ENCODE measurements around the gene SLC22A23.

Gene SLC22A23

DNA sequence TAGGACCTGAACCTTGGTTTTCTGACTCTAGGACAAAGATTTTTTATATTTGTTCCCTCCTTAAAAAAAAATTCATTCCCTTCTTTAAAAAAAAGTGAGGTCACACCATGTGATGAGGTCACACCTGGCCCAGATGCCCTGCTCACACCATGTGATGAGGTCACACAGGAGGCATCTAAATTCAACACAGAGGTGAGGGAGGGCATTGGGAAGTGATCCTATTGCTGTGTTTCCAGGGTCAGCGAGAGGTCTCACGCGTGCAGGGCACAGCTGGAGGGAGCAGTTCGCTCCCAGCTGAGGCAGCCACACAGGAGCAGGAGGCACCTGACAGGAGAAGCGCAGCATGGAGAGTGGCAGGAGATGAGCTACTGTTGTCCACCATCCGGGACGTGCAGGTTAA, 92.5 kb downstream of the SLC22A23 start:
- H4K20me1 ChIP-seq (ENCODE audit: control insufficient read depth, insufficient read depth, low read depth, low read length): no peaks in the 10 kb centered on the region
- H3K9me2 ChIP-seq (replicated peaks; ENCODE audit: control insufficient read depth, low read length): no peaks in the 10 kb centered on the region
- no peak for TF ChIP-seq EZH2phosphoT487 (IDR thresholded peaks at IDR 0.05; ENCODE audit: borderline replicate concordance, low read length)
- TF ChIP-seq, protein P1, sequence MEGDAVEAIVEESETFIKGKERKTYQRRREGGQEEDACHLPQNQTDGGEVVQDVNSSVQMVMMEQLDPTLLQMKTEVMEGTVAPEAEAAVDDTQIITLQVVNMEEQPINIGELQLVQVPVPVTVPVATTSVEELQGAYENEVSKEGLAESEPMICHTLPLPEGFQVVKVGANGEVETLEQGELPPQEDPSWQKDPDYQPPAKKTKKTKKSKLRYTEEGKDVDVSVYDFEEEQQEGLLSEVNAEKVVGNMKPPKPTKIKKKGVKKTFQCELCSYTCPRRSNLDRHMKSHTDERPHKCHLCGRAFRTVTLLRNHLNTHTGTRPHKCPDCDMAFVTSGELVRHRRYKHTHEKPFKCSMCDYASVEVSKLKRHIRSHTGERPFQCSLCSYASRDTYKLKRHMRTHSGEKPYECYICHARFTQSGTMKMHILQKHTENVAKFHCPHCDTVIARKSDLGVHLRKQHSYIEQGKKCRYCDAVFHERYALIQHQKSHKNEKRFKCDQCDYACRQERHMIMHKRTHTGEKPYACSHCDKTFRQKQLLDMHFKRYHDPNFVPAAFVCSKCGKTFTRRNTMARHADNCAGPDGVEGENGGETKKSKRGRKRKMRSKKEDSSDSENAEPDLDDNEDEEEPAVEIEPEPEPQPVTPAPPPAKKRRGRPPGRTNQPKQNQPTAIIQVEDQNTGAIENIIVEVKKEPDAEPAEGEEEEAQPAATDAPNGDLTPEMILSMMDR (IDR thresholded peaks at IDR 0.05; ENCODE audit: low read depth, low read length, poor library complexity, severe bottlenecking): no peak
- H3K27ac ChIP-seq (ENCODE audit: low read depth, low read length): no peak overlapping the region
- H3K4me1 ChIP-seq (ENCODE audit: control insufficient read depth, low read length): no peaks in the 10 kb centered on the region
- H3K4me2 ChIP-seq (ENCODE audit: low read length): no peak overlapping the region
- H3F3A ChIP-seq (ENCODE audit: control insufficient read depth, insufficient read depth): no peaks in the 10 kb centered on the region
- peaks cover 23% of the 10 kb centered on the region for H3K27me3 ChIP-seq (ENCODE audit: control insufficient read depth, low read length)
- H3K79me2 ChIP-seq (ENCODE audit: control insufficient read depth, low read length): no peaks in the 10 kb centered on the region
- no peaks in the 10 kb centered on the region for H3K9me3 ChIP-seq (ENCODE audit: control insufficient read depth, insufficient read depth, low read length)
- no peaks in the 10 kb centered on the region for H3K36me3 ChIP-seq (ENCODE audit: control insufficient read depth, low read length)
- no peak overlapping the region for H3K4me3 ChIP-seq (ENCODE audit: low read length)

DNA sequence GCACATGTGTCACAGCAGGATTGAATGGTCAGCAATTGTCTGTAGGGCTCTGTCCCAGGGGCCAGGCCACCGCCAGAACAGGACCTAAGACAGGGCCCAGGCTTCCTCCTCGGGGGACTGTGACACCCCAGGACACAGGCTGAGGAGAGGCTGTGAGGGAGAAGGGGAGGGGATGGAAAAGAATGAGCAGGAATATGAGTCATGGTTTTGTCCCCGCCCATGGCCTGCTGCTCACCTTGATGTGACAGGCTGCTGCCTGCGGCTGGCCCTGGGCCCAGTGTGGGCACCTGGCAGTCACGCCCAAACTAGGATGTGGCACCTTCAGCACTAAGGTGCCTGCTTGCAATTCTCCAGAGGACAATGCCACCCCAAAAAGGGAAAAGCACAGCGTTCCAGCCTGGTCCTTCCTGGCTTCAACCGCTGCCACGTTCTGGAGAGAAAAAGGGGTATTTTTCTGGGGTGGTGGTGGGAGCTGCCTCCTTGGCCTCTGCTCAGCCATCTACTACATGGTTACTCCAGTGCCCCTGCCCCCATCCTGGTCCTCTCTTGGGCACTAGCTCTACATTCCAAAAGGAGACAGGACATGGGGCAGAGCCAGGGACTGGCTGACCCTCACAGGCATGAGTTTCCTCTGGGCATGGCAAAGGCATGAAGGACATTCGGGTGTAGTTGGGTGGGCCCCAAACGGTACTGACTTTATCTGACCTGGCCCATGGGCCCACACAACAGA, 93.4 kb downstream of the SLC22A23 start:
- Histone ChIP-seq H3K27ac (ENCODE audit: low read depth, low read length) (no peak overlapping the region), H3K9me3 (ENCODE audit: control insufficient read depth, insufficient read depth, low read length) (no peaks in the 10 kb centered on the region), H3K36me3 (ENCODE audit: control insufficient read depth, low read length) (no peaks in the 10 kb centered on the region), H3K4me3 (ENCODE audit: low read length) (no peak overlapping the region), H3K4me1 (ENCODE audit: control insufficient read depth, low read length) (no peaks in the 10 kb centered on the region), H3K9me2 (replicated peaks; ENCODE audit: control insufficient read depth, low read length) (no peaks in the 10 kb centered on the region), H4K20me1 (ENCODE audit: control insufficient read depth, insufficient read depth, low read depth, low read length) (no peaks in the 10 kb centered on the region), H3K4me2 (ENCODE audit: low read length) (no peak overlapping the region), H3F3A (ENCODE audit: control insufficient read depth, insufficient read depth) (no peaks in the 10 kb centered on the region), H3K79me2 (ENCODE audit: control insufficient read depth, low read length) (no peaks in the 10 kb centered on the region), H3K27me3 (ENCODE audit: control insufficient read depth, low read length) (peaks cover 22% of the 10 kb centered on the region)
- TF ChIP-seq, protein P1 (IDR thresholded peaks at IDR 0.05; ENCODE audit: low read depth, low read length, poor library complexity, severe bottlenecking): no peak
- TF ChIP-seq EZH2phosphoT487 (IDR thresholded peaks at IDR 0.05; ENCODE audit: borderline replicate concordance, low read length): no peak

DNA sequence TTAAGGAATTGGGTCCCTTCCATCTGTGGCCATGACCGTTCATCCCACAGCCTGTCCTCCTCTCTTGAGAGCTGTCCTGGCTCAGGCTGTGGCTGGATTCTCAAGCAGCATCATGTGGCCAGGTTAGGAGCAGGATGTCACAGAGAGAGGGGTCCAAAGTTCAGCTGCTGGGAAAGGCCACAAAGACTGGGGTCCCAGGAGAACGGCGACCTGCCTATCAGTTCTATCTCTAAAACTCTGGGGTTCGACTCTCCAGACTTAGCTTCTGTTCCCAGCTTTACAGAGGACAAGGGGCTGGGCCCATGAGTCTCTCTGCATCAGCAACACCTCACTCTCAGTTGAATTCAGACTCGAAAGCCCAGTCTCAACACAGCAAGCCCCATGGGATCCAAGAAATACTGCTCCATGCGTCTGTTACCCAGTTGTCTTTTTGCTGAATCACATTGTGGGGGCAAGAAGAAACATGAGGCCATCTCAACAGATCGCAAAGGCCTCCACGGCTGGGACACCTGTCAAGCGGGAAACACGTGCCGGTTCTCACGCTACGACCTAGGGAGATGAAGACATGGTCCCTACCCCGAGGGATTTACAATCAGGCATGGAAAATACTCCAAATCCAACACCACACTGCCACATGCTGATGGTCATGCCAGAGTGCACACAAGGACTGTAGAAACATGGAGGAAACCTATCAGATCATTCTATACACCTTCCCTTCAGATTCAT, 95.4 kb downstream of the SLC22A23 start:
- H3K4me3 ChIP-seq (ENCODE audit: low read length): no peak overlapping the region
- H3K27me3 ChIP-seq (ENCODE audit: control insufficient read depth, low read length): peaks cover 2% of the 10 kb centered on the region
- H3F3A ChIP-seq (ENCODE audit: control insufficient read depth, insufficient read depth): no peaks in the 10 kb centered on the region
- no peaks in the 10 kb centered on the region for H3K79me2 ChIP-seq (ENCODE audit: control insufficient read depth, low read length)
- peaks cover 13% of the 10 kb centered on the region for H3K4me1 ChIP-seq (ENCODE audit: control insufficient read depth, low read length)
- no peak overlapping the region for H3K27ac ChIP-seq (ENCODE audit: low read depth, low read length)
- no peaks in the 10 kb centered on the region for H3K36me3 ChIP-seq (ENCODE audit: control insufficient read depth, low read length)
- no peaks in the 10 kb centered on the region for H3K9me2 ChIP-seq (replicated peaks; ENCODE audit: control insufficient read depth, low read length)
- no peaks in the 10 kb centered on the region for H4K20me1 ChIP-seq (ENCODE audit: control insufficient read depth, insufficient read depth, low read depth, low read length)
- H3K4me2 ChIP-seq (ENCODE audit: low read length): no peak overlapping the region
- no peaks in the 10 kb centered on the region for H3K9me3 ChIP-seq (ENCODE audit: control insufficient read depth, insufficient read depth, low read length)
- TF ChIP-seq, protein P1 (IDR thresholded peaks at IDR 0.05; ENCODE audit: low read depth, low read length, poor library complexity, severe bottlenecking): no peak
- no peak for TF ChIP-seq EZH2phosphoT487 (IDR thresholded peaks at IDR 0.05; ENCODE audit: borderline replicate concordance, low read length)

All from DOHH2 (cell line).